ENCODE results near the gene SLC66A3. TPM values are rescaled to one million over a fixed set of nuclear protein-coding genes. Genes with fewer than 3 reads are reported as not detected.
"Not testable (repeated sequence)": the region's sequence is repeated elsewhere in the genome, so short reads cannot be mapped to it uniquely, and the experiment has no call there.

The SLC66A3 gene
- total RNA-seq, 4 donors from 2014 or later: 2.2 to 67.3 (median 39.8) TPM

DNA sequence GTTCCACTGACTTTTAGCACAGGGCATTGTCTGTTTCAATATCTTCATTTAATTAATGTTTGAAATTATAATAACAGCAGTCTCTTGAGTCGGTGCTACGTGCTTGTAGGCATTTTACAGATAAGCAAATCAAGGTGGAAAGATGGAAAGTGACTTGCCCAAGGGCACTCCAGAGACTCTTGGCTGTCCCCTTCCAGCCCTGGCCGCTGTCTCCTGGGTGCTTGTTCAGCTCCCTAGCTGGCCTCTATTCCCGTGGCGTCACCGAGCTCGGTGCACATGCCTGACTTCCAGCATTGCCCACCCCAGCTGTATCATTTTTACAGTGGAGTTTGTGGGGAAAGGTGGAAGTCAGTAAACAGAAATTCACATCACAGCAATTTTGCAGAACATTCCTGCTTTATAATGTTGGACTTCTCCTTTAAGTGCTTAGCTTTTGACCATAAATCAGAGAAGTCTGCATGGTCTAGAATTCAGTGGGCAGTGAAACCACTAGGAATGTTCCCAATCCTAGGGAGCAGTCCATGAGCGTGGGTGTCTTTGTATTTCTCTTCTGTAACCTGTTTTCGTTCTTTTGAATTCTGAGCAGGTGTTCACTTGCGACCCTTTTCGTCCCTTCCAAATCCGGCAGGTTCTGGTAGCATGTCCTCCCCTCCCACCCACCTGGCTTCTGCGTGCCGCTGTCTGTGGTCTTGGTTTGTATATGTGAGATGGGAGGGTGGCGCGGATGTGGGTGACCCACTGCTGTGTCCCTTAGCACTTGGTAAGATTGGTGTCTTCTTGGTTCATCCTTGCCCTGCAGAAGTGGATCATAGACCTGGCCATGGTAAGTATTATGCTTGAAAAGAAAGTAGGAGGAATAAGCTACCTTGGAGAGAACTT lies 8.4 kb downstream of the SLC66A3 start:
- no peaks in the 10 kb centered on the region for H3K27me3 ChIP-seq

DNA sequence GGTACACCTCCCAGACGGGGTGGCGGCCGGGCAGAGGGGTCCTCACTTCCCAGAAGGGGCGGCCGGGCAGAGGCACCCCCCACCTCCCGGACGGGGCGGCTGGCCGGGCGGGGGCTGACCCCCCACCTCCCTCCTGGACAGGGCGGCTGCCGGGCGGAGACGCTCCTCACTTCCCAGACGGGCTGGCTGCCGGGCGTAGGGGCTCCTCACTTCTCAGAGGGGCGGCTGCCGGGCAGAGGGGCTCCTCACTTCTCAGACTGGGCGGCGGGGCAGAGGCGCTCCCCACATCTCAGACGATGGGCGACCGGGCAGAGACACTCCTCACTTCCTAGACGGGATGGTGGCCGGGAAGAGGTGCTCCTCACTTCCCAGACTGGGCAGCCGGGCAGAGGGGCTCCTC lies 9.8 kb downstream of the SLC66A3 start:
- intact Hi-C loops (cut with DNase I; ENCODE audit: low total_unique reads): not testable (repeated sequence)

More for the DNA sequence above, 8.4 kb downstream of the SLC66A3 start:
- intact Hi-C loops (cut with DNase I; ENCODE audit: low total_unique reads) (no loop called here), in situ Hi-C loops (cut with MboI; ENCODE audit: low pct_ligation_motif_present in 1 of 4, low pct_unique_long_range_greater_than_20kb in 1 of 4, low sequenced_read_pairs in 3 of 4) (no loop called here)
- H3K4me3 ChIP-seq: no peak overlapping the region
- no peak overlapping the region for H3K27ac ChIP-seq
- H3K4me1 ChIP-seq: no peaks in the 10 kb centered on the region
- H3K36me3 ChIP-seq: no peaks in the 10 kb centered on the region
- TF ChIP-seq POLR2AphosphoS5 (IDR thresholded peaks at IDR 0.05) (no peak), POLR2A (IDR thresholded peaks at IDR 0.05) (no peak), EP300 (IDR thresholded peaks at IDR 0.05; ENCODE audit: low read depth) (no peak)
- TF ChIP-seq, protein P1, sequence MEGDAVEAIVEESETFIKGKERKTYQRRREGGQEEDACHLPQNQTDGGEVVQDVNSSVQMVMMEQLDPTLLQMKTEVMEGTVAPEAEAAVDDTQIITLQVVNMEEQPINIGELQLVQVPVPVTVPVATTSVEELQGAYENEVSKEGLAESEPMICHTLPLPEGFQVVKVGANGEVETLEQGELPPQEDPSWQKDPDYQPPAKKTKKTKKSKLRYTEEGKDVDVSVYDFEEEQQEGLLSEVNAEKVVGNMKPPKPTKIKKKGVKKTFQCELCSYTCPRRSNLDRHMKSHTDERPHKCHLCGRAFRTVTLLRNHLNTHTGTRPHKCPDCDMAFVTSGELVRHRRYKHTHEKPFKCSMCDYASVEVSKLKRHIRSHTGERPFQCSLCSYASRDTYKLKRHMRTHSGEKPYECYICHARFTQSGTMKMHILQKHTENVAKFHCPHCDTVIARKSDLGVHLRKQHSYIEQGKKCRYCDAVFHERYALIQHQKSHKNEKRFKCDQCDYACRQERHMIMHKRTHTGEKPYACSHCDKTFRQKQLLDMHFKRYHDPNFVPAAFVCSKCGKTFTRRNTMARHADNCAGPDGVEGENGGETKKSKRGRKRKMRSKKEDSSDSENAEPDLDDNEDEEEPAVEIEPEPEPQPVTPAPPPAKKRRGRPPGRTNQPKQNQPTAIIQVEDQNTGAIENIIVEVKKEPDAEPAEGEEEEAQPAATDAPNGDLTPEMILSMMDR (IDR thresholded peaks at IDR 0.05): no peak
- WGBS, 2 donors (ENCODE audit: low coverage in 1 of 2): 86 to 90% methylated on average over 8 to 16 of the region's 16 CpGs
- no peak for DNase-seq
- H3K9me3 ChIP-seq: no peaks in the 10 kb centered on the region

DNA sequence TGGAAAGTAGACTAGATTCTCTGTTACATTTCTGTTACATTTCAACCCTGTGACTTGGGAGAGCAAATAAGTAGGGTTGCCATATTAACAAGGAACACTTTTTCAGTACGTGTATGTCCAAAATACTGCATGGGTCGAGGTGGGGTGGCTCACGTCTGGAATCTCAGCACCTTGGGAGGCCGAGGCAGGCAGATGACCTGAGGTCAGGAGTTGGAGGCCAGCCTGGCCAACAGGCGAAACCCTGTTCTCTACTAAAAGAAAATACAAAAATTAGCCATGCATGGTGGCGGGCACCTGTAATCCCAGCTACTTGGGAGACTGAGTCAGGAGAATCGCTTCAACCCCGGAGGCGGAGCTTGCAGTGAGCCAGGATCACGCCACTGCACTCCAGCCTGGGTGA lies 11.2 kb downstream of the SLC66A3 start:
- DNase-seq: no peak
- H3K27me3 ChIP-seq: no peaks in the 10 kb centered on the region
- H3K4me1 ChIP-seq: no peaks in the 10 kb centered on the region
- no peaks in the 10 kb centered on the region for H3K36me3 ChIP-seq
- 85% methylated on average over 10 of the region's 10 CpGs; no CpG with 5 or more reads in 1 of the 2 donors for WGBS, 2 donors (ENCODE audit: low coverage in 1 of 2)
- H3K27ac ChIP-seq: no peak overlapping the region
- intact Hi-C loops (cut with DNase I; ENCODE audit: low total_unique reads) (no loop called here), in situ Hi-C loops (cut with MboI; ENCODE audit: low pct_ligation_motif_present in 1 of 4, low pct_unique_long_range_greater_than_20kb in 1 of 4, low sequenced_read_pairs in 3 of 4) (no loop called here)
- no peak overlapping the region for H3K4me3 ChIP-seq
- TF ChIP-seq EP300 (IDR thresholded peaks at IDR 0.05; ENCODE audit: low read depth) (no peak), POLR2A (IDR thresholded peaks at IDR 0.05) (no peak), POLR2AphosphoS5 (IDR thresholded peaks at IDR 0.05) (no peak)
- TF ChIP-seq, protein P1 (IDR thresholded peaks at IDR 0.05): no peak
- no peaks in the 10 kb centered on the region for H3K9me3 ChIP-seq

More for the DNA sequence above, 9.8 kb downstream of the SLC66A3 start:
- 95% methylated on average over 22 of the region's 28 CpGs; no CpG with 5 or more reads in 1 of the 2 donors for WGBS, 2 donors (ENCODE audit: low coverage in 1 of 2)
- H3K27ac ChIP-seq; H3K4me3 ChIP-seq; in situ Hi-C loops (cut with MboI; ENCODE audit: low pct_ligation_motif_present in 1 of 4, low pct_unique_long_range_greater_than_20kb in 1 of 4, low sequenced_read_pairs in 3 of 4); H3K27me3 ChIP-seq; DNase-seq; H3K9me3 ChIP-seq; H3K36me3 ChIP-seq; H3K4me1 ChIP-seq: not testable (repeated sequence)

DNA sequence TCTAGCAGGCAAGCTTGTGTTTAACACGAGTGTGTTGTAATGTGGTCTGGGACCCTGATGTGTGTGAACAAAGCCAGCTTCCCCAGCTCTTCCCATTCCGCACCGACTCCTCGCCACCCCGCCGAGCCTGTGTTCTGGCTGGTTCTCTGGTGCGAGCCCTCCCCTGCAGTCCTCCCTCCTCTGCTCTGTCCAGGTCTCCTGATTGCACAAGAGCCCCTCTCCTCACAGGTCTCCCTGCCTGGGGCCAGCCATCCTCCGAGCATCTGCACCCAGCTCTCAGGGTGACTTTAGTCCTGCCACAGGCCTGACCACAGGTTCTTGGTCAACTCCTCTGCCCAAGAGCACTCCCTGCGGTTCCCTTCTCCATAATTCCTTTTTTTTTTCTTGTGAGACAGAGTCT lies 13.2 kb downstream of the SLC66A3 start:
- 85% methylated on average over 9 of the region's 9 CpGs; no CpG with 5 or more reads in 1 of the 2 donors for WGBS, 2 donors (ENCODE audit: low coverage in 1 of 2)
- intact Hi-C loops (cut with DNase I; ENCODE audit: low total_unique reads): no loop called here

More for the DNA sequence above, 13.2 kb downstream of the SLC66A3 start:
- no peak overlapping the region for H3K27ac ChIP-seq
- H3K27me3 ChIP-seq: no peaks in the 10 kb centered on the region
- in situ Hi-C loops (cut with MboI; ENCODE audit: low pct_ligation_motif_present in 1 of 4, low pct_unique_long_range_greater_than_20kb in 1 of 4, low sequenced_read_pairs in 3 of 4): no loop called here
- TF ChIP-seq EP300 (IDR thresholded peaks at IDR 0.05; ENCODE audit: low read depth): no peak
- TF ChIP-seq POLR2AphosphoS5 (IDR thresholded peaks at IDR 0.05): no peak
- TF ChIP-seq POLR2A (IDR thresholded peaks at IDR 0.05): no peak
- TF ChIP-seq, protein P1 (IDR thresholded peaks at IDR 0.05): no peak
- no peak for DNase-seq
- H3K4me3 ChIP-seq: no peak overlapping the region
- H3K4me1 ChIP-seq: no peaks in the 10 kb centered on the region
- H3K9me3 ChIP-seq: no peaks in the 10 kb centered on the region
- no peaks in the 10 kb centered on the region for H3K36me3 ChIP-seq

Measured in transverse colon (tissue), 4 donors.